CD8-positive, alpha-beta memory T cell (primary cell): Measurements from ENCODE around the gene CKMT2. TPM values are rescaled to one million over a fixed set of nuclear protein-coding genes. Genes with fewer than 3 reads are reported as not detected.
A peak's percentile ranks its signal among the peaks of the same experiment; 100 is the strongest.

Source experiments
- CTCF ChIA-PET: fragments of 350-600 bp; sonication (Branson Sonifier 250); formaldehyde crosslinking; loops from one replicate; lab custom pipeline; 2021; ENCODE audit warnings: antibody characterized with exemption; lab: Charles Lee
- POLR2A ChIA-PET: fragments of 350-600 bp; sonication (Branson Sonifier 250); formaldehyde crosslinking; loops from one replicate; lab custom pipeline; 2021; ENCODE audit warnings: antibody characterized with exemption; lab: Charles Lee
- DNase-seq, 5 donors: peaks; one replicate each; pipeline versions ENCODE4 v3.0.0 to v3.0.0-alpha.2; 2020 to 2022; ENCODE audit warnings: mixed read lengths in 1 of 5
- H3K27ac ChIP-seq: one replicate; pipeline ENCODE4 v1.7.0; 2013; ENCODE audit warnings: low read depth, mild to moderate bottlenecking, low read length, moderate library complexity
- H3K27me3 ChIP-seq: 2 replicates; pipeline ENCODE4 v1.7.0; 2013; ENCODE audit warnings: low read length, mild to moderate bottlenecking; ENCODE audit not compliant: insufficient read depth, poor library complexity, severe bottlenecking
- H3K36me3 ChIP-seq: 2 replicates; pipeline ENCODE4 v1.7.0; 2013; ENCODE audit warnings: mild to moderate bottlenecking, low read length, moderate library complexity; ENCODE audit not compliant: insufficient read depth
- H3K4me1 ChIP-seq: 2 replicates; pipeline ENCODE4 v1.7.0; 2013; ENCODE audit warnings: mild to moderate bottlenecking, low read length, moderate library complexity; ENCODE audit not compliant: insufficient read depth
- H3K4me3 ChIP-seq: 2 replicates; pipeline ENCODE4 v1.7.0; 2013; ENCODE audit warnings: mild to moderate bottlenecking, low read length
- H3K9me3 ChIP-seq: 2 replicates; pipeline ENCODE4 v1.7.0; 2013; ENCODE audit warnings: mild to moderate bottlenecking, low read length
- H3K27ac Mint-ChIP-seq, 8 donors: one replicate each; pipeline ENCODE4 v1.8.0; 2020 to 2021; ENCODE audit warnings: mixed read lengths in 8 of 8, mild to moderate bottlenecking in 6 of 8, inconsistent platforms in 3 of 8, moderate library complexity in 3 of 8
- H3K27me3 Mint-ChIP-seq, 2 donors: one replicate each; pipeline ENCODE4 v1.8.0; 2020 to 2021; ENCODE audit warnings: mixed read lengths in 2 of 2, mild to moderate bottlenecking in 1 of 2, moderate library complexity in 1 of 2
- H3K36me3 Mint-ChIP-seq, 3 donors: one replicate each; pipeline ENCODE4 v1.8.0; 2020 to 2021; ENCODE audit warnings: mixed read lengths in 3 of 3, inconsistent platforms in 1 of 3, mild to moderate bottlenecking in 1 of 3
- H3K4me1 Mint-ChIP-seq, 3 donors: one replicate each; pipeline ENCODE4 v1.8.0; 2020 to 2021; ENCODE audit warnings: mixed read lengths in 3 of 3, inconsistent platforms in 1 of 3, mild to moderate bottlenecking in 1 of 3
- H3K4me3 Mint-ChIP-seq, 7 donors: one replicate each; pipeline ENCODE4 v1.8.0; 2020 to 2021; ENCODE audit warnings: mixed read lengths in 7 of 7, mild to moderate bottlenecking in 6 of 7, moderate library complexity in 4 of 7, inconsistent platforms in 2 of 7
- H3K9me3 Mint-ChIP-seq, 5 donors: one replicate each; pipeline ENCODE4 v1.8.0; 2020 to 2022; ENCODE audit warnings: mixed read lengths in 5 of 5, mild to moderate bottlenecking in 3 of 5, moderate library complexity in 2 of 5, inconsistent platforms in 1 of 5
- polyA plus RNA-seq: library from polyadenylated mRNA; unstranded; fragments of 300-500 nt; fragmentation: Illumina TruSeq; gene quantifications from one replicate; pipeline ENCODE4 v1.2.3, GENCODE V29; 2021
- total RNA-seq, 2 experiments: library from RNA; stranded (reverse); gene quantifications; one replicate each; pipeline ENCODE4 v1.2.3, GENCODE V29; 2021

The CKMT2 gene
- total RNA-seq (not detected), polyA plus RNA-seq (not detected)

GRCh38 chr5:81233080-81233634, at the start of gene CKMT2:
Gene CKMT2 (plus strand): TSS chr5:81233322. CDS start chr5:81251133, 17,811 bp downstream.
- no peaks in the 10 kb centered on the region for H3K27me3 Mint-ChIP-seq
- no peaks in the 10 kb centered on the region for H3K36me3 ChIP-seq
- ChIA-PET CTCF (no interaction called here), POLR2A (no interaction called here)
- H3K27me3 ChIP-seq = no peaks in the 10 kb centered on the region
- H3K4me3 Mint-ChIP-seq = no peak within 1 kb of the TSS
- H3K4me1 ChIP-seq = peaks cover 12% of the 10 kb centered on the region
- no peaks in the 10 kb centered on the region for H3K36me3 Mint-ChIP-seq
- H3K4me3 ChIP-seq = no peak within 1 kb of the TSS
- H3K4me1 Mint-ChIP-seq = peaks cover 13 to 35% (median 30%) of the 10 kb centered on the region in 3 donors
- H3K9me3 ChIP-seq = no peaks in the 10 kb centered on the region
- no peaks in the 10 kb centered on the region for H3K9me3 Mint-ChIP-seq
- peak within 1 kb of the TSS in 3 of 8 donors; percentile 49 to 78 (median 73) for H3K27ac Mint-ChIP-seq
- no peak within 1 kb of the TSS for H3K27ac ChIP-seq
- no peak for DNase-seq

DNA sequence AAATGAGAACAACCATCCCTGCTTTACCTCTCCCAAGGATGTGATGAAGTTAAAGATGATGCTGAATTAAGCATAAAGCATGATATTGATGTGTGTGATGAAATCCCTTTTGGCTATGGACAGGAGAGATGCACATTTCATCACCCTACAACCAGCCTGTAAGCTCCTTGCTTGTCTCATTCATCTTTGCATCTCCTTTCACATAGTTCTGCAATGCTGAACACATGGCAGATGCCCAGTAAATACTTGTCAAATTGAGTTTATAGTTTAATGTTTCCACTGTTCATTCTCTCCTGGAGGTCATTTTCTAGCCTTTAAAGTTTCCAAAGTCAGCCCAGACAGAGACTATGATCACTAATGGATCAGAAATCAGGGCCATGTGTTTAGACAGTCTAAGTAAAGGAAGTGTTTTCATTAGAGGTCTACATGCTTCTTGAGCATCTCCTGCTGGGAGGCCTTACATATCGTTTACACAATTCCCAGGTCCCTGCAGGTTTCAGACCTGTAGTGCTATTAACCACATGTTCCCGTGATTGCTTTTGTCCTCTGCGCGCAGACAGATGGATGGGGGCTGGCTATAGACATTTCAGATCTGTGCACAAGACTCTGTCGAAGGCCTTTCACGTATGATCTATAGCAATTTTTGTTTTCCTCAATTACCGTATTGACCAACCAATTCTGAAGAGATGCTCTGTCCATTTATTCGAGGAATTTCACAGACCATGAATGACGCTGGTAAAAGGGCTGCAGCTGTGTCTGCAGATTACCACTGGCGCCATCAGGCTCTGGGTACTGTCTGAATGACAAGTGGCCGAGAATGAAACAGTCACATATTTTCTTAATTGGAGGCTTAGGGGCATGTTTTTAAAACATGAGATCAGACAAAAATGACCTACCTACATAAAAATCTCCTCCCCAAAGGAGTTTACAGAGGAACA, 49.0 kb upstream of the CKMT2 start:
- no peaks in the 10 kb centered on the region for H3K27me3 Mint-ChIP-seq
- peaks cover 0 to 74% (median 6%) of the 10 kb centered on the region in 3 donors for H3K36me3 Mint-ChIP-seq
- POLR2A ChIA-PET = no interaction called here

DNA sequence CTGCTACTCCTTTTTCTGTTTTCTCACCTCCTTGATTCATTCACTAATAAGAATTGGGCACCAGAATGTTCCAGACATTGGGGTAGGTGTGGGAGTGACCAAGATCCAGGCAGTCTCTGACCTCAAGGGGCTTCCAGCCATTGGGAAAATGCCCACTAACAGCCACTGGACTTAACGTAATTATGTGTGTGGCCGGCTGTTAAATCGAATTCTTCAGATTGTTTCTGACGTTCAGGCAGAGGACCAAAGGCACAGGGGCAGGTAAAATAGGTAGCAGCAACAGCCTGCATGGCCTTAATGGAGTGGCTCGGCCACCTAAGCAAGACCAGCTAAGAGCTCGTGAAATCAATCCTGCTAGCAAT, 48.4 kb upstream of the CKMT2 start:
- H3K27ac Mint-ChIP-seq = peak overlapping the region in 2 of 8 donors; percentile 57 to 76
- ChIA-PET CTCF (no interaction called here), POLR2A (no interaction called here)
- no peaks in the 10 kb centered on the region for H3K4me1 ChIP-seq
- peaks cover 4 to 17% (median 11%) of the 10 kb centered on the region in 3 donors for H3K4me1 Mint-ChIP-seq
- H3K36me3 ChIP-seq = peaks cover 7% of the 10 kb centered on the region
- no peak overlapping the region for H3K4me3 ChIP-seq
- no peaks in the 10 kb centered on the region for H3K9me3 ChIP-seq
- DNase-seq = no peak
- H3K4me3 Mint-ChIP-seq = no peak overlapping the region
- no peaks in the 10 kb centered on the region for H3K27me3 Mint-ChIP-seq
- H3K9me3 Mint-ChIP-seq = no peaks in the 10 kb centered on the region
- H3K36me3 Mint-ChIP-seq = peaks cover 0 to 70% (median 4%) of the 10 kb centered on the region in 3 donors
- no peaks in the 10 kb centered on the region for H3K27me3 ChIP-seq
- H3K27ac ChIP-seq = no peak overlapping the region

More for the DNA sequence above, 49.0 kb upstream of the CKMT2 start:
- CTCF ChIA-PET = interaction anchor here (2.1 kb wide), 1 partner anchor 11 kb away, joined by 7 read pairs; no protein-coding TSS in a partner anchor
- Histone ChIP-seq H3K9me3 (no peaks in the 10 kb centered on the region), H3K4me1 (no peaks in the 10 kb centered on the region), H3K27ac (no peak overlapping the region), H3K4me3 (no peak overlapping the region), H3K27me3 (no peaks in the 10 kb centered on the region), H3K36me3 (peaks cover 7% of the 10 kb centered on the region)
- Mint-ChIP-seq H3K4me3 (no peak overlapping the region), H3K27ac (peak overlapping the region in 3 of 8 donors; percentile 57 to 76 (median 70)), H3K9me3 (no peaks in the 10 kb centered on the region), H3K4me1 (peaks cover 4 to 14% (median 11%) of the 10 kb centered on the region in 3 donors)
- DNase-seq = no peak

DNA sequence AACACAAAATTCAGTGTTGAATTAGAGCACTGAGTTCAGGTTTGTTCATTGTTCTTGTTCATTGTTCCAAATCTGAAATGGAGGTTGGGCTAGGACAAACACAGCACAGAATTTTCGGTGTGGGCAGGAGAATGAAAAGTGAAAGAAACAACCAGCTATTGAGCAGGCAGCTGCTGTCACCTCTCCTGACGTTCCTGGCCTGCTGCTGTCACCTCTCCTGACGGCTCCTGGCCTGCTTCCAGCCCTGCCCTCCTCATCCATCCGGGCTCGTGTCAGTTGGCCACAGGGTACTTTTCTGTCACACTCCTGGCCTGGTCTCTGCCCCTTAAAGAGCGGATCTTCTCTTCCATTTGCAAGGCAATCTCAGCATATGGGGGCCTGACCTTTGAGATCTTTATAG, 45.2 kb upstream of the CKMT2 start:
- CTCF ChIA-PET = no interaction called here
- Histone ChIP-seq H3K36me3 (no peaks in the 10 kb centered on the region), H3K4me1 (no peaks in the 10 kb centered on the region), H3K9me3 (no peaks in the 10 kb centered on the region), H3K27ac (no peak overlapping the region), H3K4me3 (no peak overlapping the region), H3K27me3 (no peaks in the 10 kb centered on the region)
- H3K4me1 Mint-ChIP-seq = peaks cover 4 to 17% (median 11%) of the 10 kb centered on the region in 3 donors
- peak overlapping the region in 2 of 7 donors; percentile 39 to 63 for H3K4me3 Mint-ChIP-seq
- no peaks in the 10 kb centered on the region for H3K27me3 Mint-ChIP-seq
- peaks cover 0 to 54% (median 8%) of the 10 kb centered on the region in 3 donors for H3K36me3 Mint-ChIP-seq
- DNase-seq = no peak
- H3K27ac Mint-ChIP-seq = peak overlapping the region in 6 of 8 donors; percentile 55 to 84 (median 78)
- POLR2A ChIA-PET = no interaction called here
- H3K9me3 Mint-ChIP-seq = no peaks in the 10 kb centered on the region

DNA sequence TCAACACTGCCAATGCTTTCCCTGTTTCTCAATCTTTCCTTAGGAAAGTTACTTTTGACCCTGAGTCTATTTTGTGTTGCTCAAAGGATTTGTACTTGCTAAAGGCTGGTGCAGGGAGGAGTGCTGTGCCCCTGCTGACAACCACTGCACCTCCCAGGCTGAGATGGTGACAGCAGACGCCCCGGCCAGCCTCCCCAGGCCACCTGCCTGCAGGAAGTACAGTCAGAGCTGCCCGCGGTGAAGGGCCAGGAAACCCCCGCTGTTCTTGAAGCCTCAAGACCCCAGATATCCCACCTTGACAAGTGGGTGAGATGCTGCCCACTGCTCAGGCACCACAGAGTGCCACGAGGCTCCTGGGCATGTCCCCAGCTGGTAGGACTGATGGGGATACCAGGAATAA, 44.2 kb upstream of the CKMT2 start:
- H3K4me1 ChIP-seq = no peaks in the 10 kb centered on the region
- H3K36me3 ChIP-seq = no peaks in the 10 kb centered on the region
- peaks cover 4 to 17% (median 11%) of the 10 kb centered on the region in 3 donors for H3K4me1 Mint-ChIP-seq
- no peaks in the 10 kb centered on the region for H3K9me3 ChIP-seq
- DNase-seq = no peak
- POLR2A ChIA-PET = no interaction called here
- H3K9me3 Mint-ChIP-seq = no peaks in the 10 kb centered on the region
- no peak overlapping the region for H3K4me3 ChIP-seq
- H3K27ac ChIP-seq = no peak overlapping the region
- H3K27me3 Mint-ChIP-seq = no peaks in the 10 kb centered on the region
- no peaks in the 10 kb centered on the region for H3K27me3 ChIP-seq
- H3K36me3 Mint-ChIP-seq = peaks cover 0 to 44% (median 8%) of the 10 kb centered on the region in 3 donors
- peak overlapping the region in 1 of 7 donors; percentile 54 for H3K4me3 Mint-ChIP-seq
- H3K27ac Mint-ChIP-seq = peak overlapping the region in 3 of 8 donors; percentile 46 to 68 (median 56)
- CTCF ChIA-PET = no interaction called here

DNA sequence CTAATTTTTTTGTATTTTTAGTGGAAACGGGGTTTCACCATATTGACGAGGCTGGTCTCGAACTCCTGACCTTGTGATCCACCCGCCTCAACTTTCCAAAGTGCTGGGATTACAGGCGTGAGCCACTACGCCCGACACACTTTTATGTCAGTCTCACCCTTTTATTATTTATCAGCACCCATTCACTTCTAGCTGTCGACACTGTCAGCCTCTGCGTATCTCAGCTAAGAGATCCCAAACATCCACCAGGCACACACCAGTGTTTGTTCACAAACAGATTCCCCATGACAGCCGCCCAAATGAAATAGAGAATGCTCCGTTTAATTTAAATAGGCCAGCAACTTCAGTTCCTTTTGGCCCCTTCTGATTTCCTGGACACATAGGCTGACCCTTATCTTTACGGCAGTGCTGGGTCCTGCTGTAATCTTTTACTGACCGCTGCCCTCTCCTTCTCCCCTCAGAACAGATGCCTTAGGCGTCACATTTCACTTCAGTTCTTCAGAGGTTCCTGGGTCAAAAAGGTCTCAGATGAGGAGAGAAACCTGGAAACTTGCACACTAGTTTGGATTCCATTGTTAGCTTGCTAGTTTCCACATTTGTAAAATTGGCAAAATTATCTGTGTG, 43.1 kb upstream of the CKMT2 start:
- POLR2A ChIA-PET = no interaction called here

DNA sequence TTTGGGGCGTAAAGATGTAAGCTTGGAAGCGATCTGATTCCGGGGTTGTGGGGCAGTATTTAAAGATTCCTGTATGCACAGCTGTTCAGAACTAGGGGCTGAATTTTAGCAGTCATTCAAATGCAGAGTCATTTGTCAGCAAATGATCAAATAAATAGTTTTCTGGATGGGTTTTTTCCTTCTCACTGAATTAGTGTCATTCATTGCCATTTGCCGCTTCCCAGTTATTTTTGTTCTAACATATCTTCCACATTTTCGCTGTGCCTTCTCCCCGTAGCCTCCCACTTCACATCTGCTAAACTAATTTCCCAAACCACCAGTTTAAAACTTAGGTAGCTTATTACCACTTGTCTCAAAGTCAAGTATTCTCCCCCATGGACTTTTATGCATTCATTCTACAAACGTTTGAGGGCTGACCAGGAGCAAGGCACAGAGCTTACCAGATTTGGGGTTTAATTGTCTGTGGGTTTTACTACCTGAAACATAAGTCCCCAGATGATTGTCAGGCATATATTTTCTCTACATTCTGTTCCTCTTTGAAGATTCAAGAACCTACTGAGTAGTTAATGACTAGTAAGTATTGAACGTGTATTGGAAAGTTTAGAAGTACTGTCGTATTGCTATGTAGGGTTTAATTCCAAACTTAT, 41.3 kb upstream of the CKMT2 start:
- H3K9me3 ChIP-seq = no peaks in the 10 kb centered on the region
- CTCF ChIA-PET = no interaction called here
- H3K4me3 Mint-ChIP-seq = no peak overlapping the region
- H3K9me3 Mint-ChIP-seq = no peaks in the 10 kb centered on the region
- no peaks in the 10 kb centered on the region for H3K4me1 ChIP-seq
- POLR2A ChIA-PET = no interaction called here
- H3K4me3 ChIP-seq = no peak overlapping the region
- peaks cover 0 to 31% (median 8%) of the 10 kb centered on the region in 3 donors for H3K36me3 Mint-ChIP-seq
- peaks cover 13 to 26% (median 21%) of the 10 kb centered on the region in 3 donors for H3K4me1 Mint-ChIP-seq
- DNase-seq = no peak
- H3K27me3 ChIP-seq = no peaks in the 10 kb centered on the region
- no peak overlapping the region for H3K27ac ChIP-seq
- H3K27ac Mint-ChIP-seq = peak overlapping the region in 3 of 8 donors; percentile 23 to 70 (median 61)
- peaks cover 0 to 5% of the 10 kb centered on the region in 2 donors for H3K27me3 Mint-ChIP-seq
- H3K36me3 ChIP-seq = no peaks in the 10 kb centered on the region

More for the DNA sequence above, 43.1 kb upstream of the CKMT2 start:
- Mint-ChIP-seq H3K36me3 (peaks cover 0 to 37% (median 10%) of the 10 kb centered on the region in 3 donors), H3K27ac (peak overlapping the region in 3 of 8 donors; percentile 19 to 81 (median 78)), H3K4me1 (peaks cover 10 to 23% (median 18%) of the 10 kb centered on the region in 3 donors), H3K4me3 (no peak overlapping the region), H3K27me3 (peaks cover 0 to 3% of the 10 kb centered on the region in 2 donors), H3K9me3 (no peaks in the 10 kb centered on the region)
- H3K4me3 ChIP-seq = no peak overlapping the region
- H3K27me3 ChIP-seq = no peaks in the 10 kb centered on the region
- no peak overlapping the region for H3K27ac ChIP-seq
- DNase-seq = no peak
- CTCF ChIA-PET = no interaction called here
- H3K9me3 ChIP-seq = no peaks in the 10 kb centered on the region
- no peaks in the 10 kb centered on the region for H3K36me3 ChIP-seq
- no peaks in the 10 kb centered on the region for H3K4me1 ChIP-seq
